OCI-LY7 (cell line): ENCODE measurements around the gene ARL6IP5. TPM values are rescaled to one million over a fixed set of nuclear protein-coding genes. Genes with fewer than 3 reads are reported as not detected.

Experiments
- BruUV-seq: library from RNA; stranded (reverse); fragments of 400-500 nt; replicated peaks from 2 replicates; lab custom pipeline; 2021; lab: Mats Ljungman, UMichigan
- CTCF ChIA-PET: fragments of 300-600 bp; sonication (Branson Sonifier 250); formaldehyde crosslinking; loops from one replicate; lab custom pipeline; 2022; ENCODE audit warnings: antibody characterized with exemption; ENCODE audit not compliant: unreplicated experiment; lab: Charles Lee
- POLR2A ChIA-PET: fragments of 300-600 bp; sonication (Branson Sonifier 250); formaldehyde crosslinking; loops from one replicate; lab custom pipeline; 2022; ENCODE audit warnings: antibody characterized with exemption; lab: Charles Lee
- DNase-seq: peaks from one replicate; pipeline ENCODE4 v3.0.0-alpha.2; 2015; ENCODE audit warnings: low spot score
- H2AFZ ChIP-seq: fragments of 200-600 bp; sonication (generic), shearing (Covaris generic); 2 replicates; pipeline ENCODE4 v1.6.1; 2014; ENCODE audit warnings: mild to moderate bottlenecking, antibody characterized with exemption, low read length, moderate library complexity
- H3K27ac ChIP-seq: fragments of 200-600 bp; sonication (generic); 2 replicates; pipeline ENCODE4 v1.5.1; 2014; ENCODE audit warnings: mixed run types, low read depth, mild to moderate bottlenecking, moderate library complexity, low read length, inconsistent platforms; ENCODE audit not compliant: poor library complexity, severe bottlenecking
- H3K36me3 ChIP-seq: fragments of 200-600 bp; sonication (generic); 2 replicates; pipeline ENCODE4 v1.6.1; 2014; ENCODE audit warnings: mild to moderate bottlenecking, antibody characterized with exemption, low read length, moderate library complexity, mixed read lengths; ENCODE audit not compliant: insufficient read depth
- H3K4me1 ChIP-seq: fragments of 200-600 bp; sonication (generic); 2 replicates; pipeline ENCODE4 v1.5.1; 2014; ENCODE audit warnings: mild to moderate bottlenecking, low read length; ENCODE audit not compliant: insufficient read depth, poor library complexity, severe bottlenecking
- H3K4me2 ChIP-seq: fragments of 200-600 bp; sonication (generic); 2 replicates; pipeline ENCODE4 v1.6.1; 2014; ENCODE audit warnings: mild to moderate bottlenecking, low read length
- H3K4me3 ChIP-seq: fragments of 200-600 bp; sonication (generic); 2 replicates; pipeline ENCODE4 v1.5.1; 2014; ENCODE audit warnings: mild to moderate bottlenecking, low read depth, low read length; ENCODE audit not compliant: poor library complexity, severe bottlenecking
- H3K79me2 ChIP-seq: fragments of 200-600 bp; sonication (generic); 2 replicates; pipeline ENCODE4 v1.6.1; 2016; ENCODE audit warnings: low read depth, mild to moderate bottlenecking, low read length, moderate library complexity, mixed read lengths; ENCODE audit not compliant: insufficient read depth
- H3K9me2 ChIP-seq: fragments of 200-600 bp; sonication (generic); 2 replicates; pipeline ENCODE4 v1.6.1; 2016; ENCODE audit warnings: mild to moderate bottlenecking, low read length, mixed read lengths; ENCODE audit not compliant: insufficient read depth
- H3K9me3 ChIP-seq: fragments of 200-600 bp; sonication (generic); 2 replicates; pipeline ENCODE4 v1.6.1; 2014; ENCODE audit warnings: mild to moderate bottlenecking, mixed run types, low read length, mixed read lengths
- H4K20me1 ChIP-seq: fragments of 200-600 bp; sonication (generic); 2 replicates; pipeline ENCODE4 v1.6.1; 2014; ENCODE audit warnings: mild to moderate bottlenecking, antibody characterized with exemption, low read length, moderate library complexity, mixed read lengths; ENCODE audit not compliant: insufficient read depth
- CTCF ChIP-seq: fragments of 200-600 bp; sonication (generic); conservative IDR thresholded peaks from 2 replicates; pipeline ENCODE4 v1.5.1; 2014; ENCODE audit warnings: mild to moderate bottlenecking, antibody characterized with exemption, low read length, moderate library complexity, mixed read lengths
- EZH2phosphoT487 ChIP-seq: fragments of 200-600 bp; sonication (generic); IDR thresholded peaks from 2 replicates; pipeline ENCODE4 v1.6.1; 2018; ENCODE audit warnings: low read depth, borderline replicate concordance, mild to moderate bottlenecking, mixed run types, antibody characterized with exemption, low read length, moderate library complexity, mixed read lengths
- intact Hi-C: fragments of 100-400 bp; cut with micrococcal nuclease; formaldehyde crosslinking; loops from one replicate; pipeline ENCODE4 v1.10.0; 2022; ENCODE audit not compliant: unreplicated experiment
- total RNA-seq, 2 experiments: library from RNA; depleted of rRNA in 1 of 2; stranded (reverse); fragments of >200 nt in 1 of 2; shearing (Covaris generic) in 1 of 2; gene quantifications; 2 replicates each; pipeline ENCODE4 v1.2.3, GENCODE V29; 2014 to 2022

ARL6IP5 gene
- total RNA-seq, 2 experiments from 2014 or later = 26.7 to 28.9 TPM

- no peak overlapping the region for H2AFZ ChIP-seq
- ChIA-PET POLR2A (interaction anchor here (0.6 kb wide), 1 partner anchor 17 kb away, joined by 3 read pairs; no protein-coding TSS in a partner anchor), CTCF (no interaction called here)
- H4K20me1 ChIP-seq = no peaks in the 10 kb centered on the region
- no TSS peak for BruUV-seq
- no peaks in the 10 kb centered on the region for H3K9me3 ChIP-seq
- no peaks in the 10 kb centered on the region for H3K36me3 ChIP-seq
- DNase-seq = no peak
- no peaks in the 10 kb centered on the region for H3K9me2 ChIP-seq
- no peak overlapping the region for H3K4me3 ChIP-seq
- H3K27ac ChIP-seq = no peak overlapping the region
- H3K4me2 ChIP-seq = no peak overlapping the region
- H3K79me2 ChIP-seq = no peaks in the 10 kb centered on the region
- intact Hi-C loops = no loop called here
- TF ChIP-seq CTCF (no peak), EZH2phosphoT487 (no peak)
- H3K4me1 ChIP-seq = no peaks in the 10 kb centered on the region
Observed at GRCh38 chr3:69128509-69128908, 43.8 kb downstream of the ARL6IP5 start.

- no peaks in the 10 kb centered on the region for H3K9me2 ChIP-seq
- no peaks in the 10 kb centered on the region for H3K36me3 ChIP-seq
- H3K4me1 ChIP-seq = no peaks in the 10 kb centered on the region
- H4K20me1 ChIP-seq = no peaks in the 10 kb centered on the region
- H3K4me3 ChIP-seq = no peak overlapping the region
- H3K9me3 ChIP-seq = no peaks in the 10 kb centered on the region
- POLR2A ChIA-PET = no interaction called here
- no TSS peak for BruUV-seq
- H3K79me2 ChIP-seq = no peaks in the 10 kb centered on the region
- H3K4me2 ChIP-seq = no peak overlapping the region
- no peak overlapping the region for H3K27ac ChIP-seq
- no peak for DNase-seq
- CTCF ChIA-PET = no interaction called here
- intact Hi-C loops = no loop called here
- no peak overlapping the region for H2AFZ ChIP-seq
- TF ChIP-seq CTCF (no peak), EZH2phosphoT487 (no peak)
Observed at GRCh38 chr3:69129531-69129930, 44.8 kb downstream of the ARL6IP5 start.

GRCh38 chr3:69130689-69131088 is 46.0 kb downstream of the ARL6IP5 start:
- H4K20me1 ChIP-seq = no peaks in the 10 kb centered on the region
- no peak overlapping the region for H3K4me2 ChIP-seq
- no peaks in the 10 kb centered on the region for H3K36me3 ChIP-seq
- CTCF ChIA-PET = no interaction called here
- no TSS peak for BruUV-seq
- DNase-seq = no peak
- no peaks in the 10 kb centered on the region for H3K4me1 ChIP-seq
- no peaks in the 10 kb centered on the region for H3K79me2 ChIP-seq
- no peak overlapping the region for H3K4me3 ChIP-seq
- no peak overlapping the region for H3K27ac ChIP-seq
- H2AFZ ChIP-seq = no peak overlapping the region
- intact Hi-C loops = no loop called here
- no peaks in the 10 kb centered on the region for H3K9me2 ChIP-seq
- TF ChIP-seq EZH2phosphoT487 (no peak), CTCF (no peak)
- H3K9me3 ChIP-seq = no peaks in the 10 kb centered on the region
- POLR2A ChIA-PET = interaction anchor here (0.9 kb wide), 1 partner anchor 860 kb away, joined by 3 read pairs; no protein-coding TSS in a partner anchor
